Upper lobe of left lung (tissue), 6 donors: Measurements from ENCODE around the gene GTF2A1L. TPM values are rescaled to one million over a fixed set of nuclear protein-coding genes. Genes with fewer than 3 reads are reported as not detected.
"Not testable (repeated sequence)": the region's sequence is repeated elsewhere in the genome, so short reads cannot be mapped to it uniquely, and the experiment has no call there.

Experiments
- ATAC-seq, 2 donors: fragments of 200-7000 bp; cut with Tn5 transposase; one replicate each; pipeline ENCODE4 v1.9.1; 2022; ENCODE audit warnings: mild to moderate bottlenecking in 2 of 2, moderate library complexity in 2 of 2; ENCODE audit not compliant: low FRiP score in 2 of 2
- DNase-seq, 2 donors: peaks; one replicate each; pipeline ENCODE4 v3.0.0-alpha.2; 2019 to 2020
- H3K27ac ChIP-seq, 4 donors: fragments of 200-600 bp; sonication (generic); one replicate each; pipeline ENCODE4 v1.5.1; 2016 to 2019
- H3K27me3 ChIP-seq, 4 donors: fragments of 200-600 bp; sonication (generic); one replicate each; pipeline ENCODE4 v1.5.1; 2017 to 2019
- H3K36me3 ChIP-seq, 4 donors: fragments of 200-600 bp; sonication (generic); one replicate each; pipeline ENCODE4 v1.5.1; 2016 to 2019
- H3K4me1 ChIP-seq, 4 donors: fragments of 200-600 bp; sonication (generic); one replicate each; pipeline ENCODE4 v1.5.1; 2018 to 2019
- H3K4me3 ChIP-seq, 4 donors: fragments of 200-600 bp; sonication (generic); one replicate each; pipeline ENCODE4 v1.5.1; 2017 to 2019; ENCODE audit warnings: mild to moderate bottlenecking in 2 of 4, moderate library complexity in 1 of 4
- H3K9me3 ChIP-seq, 4 donors: fragments of 200-600 bp; sonication (generic); one replicate each; pipeline ENCODE4 v1.5.1; 2018 to 2019
- EP300 ChIP-seq, 4 donors: sonication (generic); formaldehyde crosslinking; IDR thresholded peaks; one replicate each; pipeline ENCODE4 v1.5.1; 2017; ENCODE audit warnings: antibody characterized with exemption in 4 of 4, control low read depth in 2 of 4
- POLR2A ChIP-seq, 4 donors: fragments of 450-650 bp; IDR thresholded peaks; one replicate each; pipeline ENCODE4 v1.5.1; 2016 to 2017; ENCODE audit warnings: antibody characterized with exemption in 4 of 4, mild to moderate bottlenecking in 2 of 4
- POLR2AphosphoS5 ChIP-seq, 2 donors: sonication (generic); formaldehyde crosslinking; IDR thresholded peaks; one replicate each; pipeline ENCODE4 v1.5.1; 2017; ENCODE audit warnings: antibody characterized with exemption in 2 of 2
- WGBS, 2 donors: methylation state at CpG; one replicate each; pipeline ENCODE4 v1.1.5; 2017 to 2018; 5-methylcytosine and 5-hydroxymethylcytosine counted together
- total RNA-seq, 6 donors: library from RNA; depleted of rRNA in 4 of 6; stranded (reverse); fragments of >200 nt in 4 of 6; gene quantifications; one replicate each; pipeline versions ENCODE4 v1.1.0 to v1.2.1, GENCODE V29; 2016 to 2021
- TF ChIP-seq, protein P1 (sequence below), 6 experiments: fragments of 450-650 bp in 4 of 6; fragments of 200-600 bp in 2 of 6; sonication (generic) in 2 of 6; IDR thresholded peaks; one replicate each; pipeline ENCODE4 v1.5.1; 2016 to 2019; ENCODE audit warnings: antibody characterized with exemption in 6 of 6
- donor health status: DM: no; HTN: no; CAD: no; lungs with moderate emphysema.
- donor health status: DM: no; HTN: yes; CAD: no; lungs with severe emphysema.

The GTF2A1L gene
- total RNA-seq, 6 donors from 2014 or later, result 0.61 to 1.1 (median 0.89) TPM; not detected in 3

DNA sequence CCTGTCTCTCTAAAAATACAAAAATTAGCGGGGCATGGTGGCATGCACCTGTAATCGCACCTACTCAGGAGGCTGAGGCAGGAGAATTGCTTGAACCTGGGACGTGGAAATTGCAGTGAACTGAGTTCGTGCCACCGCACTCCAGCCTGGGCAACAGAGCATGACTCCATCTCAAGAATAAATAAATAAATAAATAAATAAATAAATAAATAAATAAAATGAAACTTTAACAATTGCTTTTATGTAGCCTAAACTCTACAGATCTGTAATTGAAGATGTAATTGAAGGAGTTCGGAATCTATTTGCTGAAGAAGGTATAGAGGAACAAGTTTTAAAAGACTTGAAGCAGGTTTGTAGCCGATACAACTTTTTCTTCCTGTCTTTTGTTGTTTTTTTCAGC lies 2.9 kb downstream of the GTF2A1L start:
- Histone ChIP-seq H3K4me1 (no peaks in the 10 kb centered on the region), H3K27ac (no peak overlapping the region), H3K9me3 (no peaks in the 10 kb centered on the region), H3K36me3 (no peaks in the 10 kb centered on the region), H3K4me3 (no peak overlapping the region), H3K27me3 (no peaks in the 10 kb centered on the region)
- ATAC-seq (no peak), DNase-seq (no peak)
- TF ChIP-seq, protein P1, sequence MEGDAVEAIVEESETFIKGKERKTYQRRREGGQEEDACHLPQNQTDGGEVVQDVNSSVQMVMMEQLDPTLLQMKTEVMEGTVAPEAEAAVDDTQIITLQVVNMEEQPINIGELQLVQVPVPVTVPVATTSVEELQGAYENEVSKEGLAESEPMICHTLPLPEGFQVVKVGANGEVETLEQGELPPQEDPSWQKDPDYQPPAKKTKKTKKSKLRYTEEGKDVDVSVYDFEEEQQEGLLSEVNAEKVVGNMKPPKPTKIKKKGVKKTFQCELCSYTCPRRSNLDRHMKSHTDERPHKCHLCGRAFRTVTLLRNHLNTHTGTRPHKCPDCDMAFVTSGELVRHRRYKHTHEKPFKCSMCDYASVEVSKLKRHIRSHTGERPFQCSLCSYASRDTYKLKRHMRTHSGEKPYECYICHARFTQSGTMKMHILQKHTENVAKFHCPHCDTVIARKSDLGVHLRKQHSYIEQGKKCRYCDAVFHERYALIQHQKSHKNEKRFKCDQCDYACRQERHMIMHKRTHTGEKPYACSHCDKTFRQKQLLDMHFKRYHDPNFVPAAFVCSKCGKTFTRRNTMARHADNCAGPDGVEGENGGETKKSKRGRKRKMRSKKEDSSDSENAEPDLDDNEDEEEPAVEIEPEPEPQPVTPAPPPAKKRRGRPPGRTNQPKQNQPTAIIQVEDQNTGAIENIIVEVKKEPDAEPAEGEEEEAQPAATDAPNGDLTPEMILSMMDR (IDR thresholded peaks at IDR 0.05), result no peak
- TF ChIP-seq POLR2A (IDR thresholded peaks at IDR 0.05) (no peak), EP300 (IDR thresholded peaks at IDR 0.05) (no peak), POLR2AphosphoS5 (IDR thresholded peaks at IDR 0.05) (no peak)
- WGBS, 2 donors, result 92 to 96% methylated on average over 7 of the region's 7 CpGs

GRCh38 chr2:48622691-48623090 lies 5.0 kb downstream of the GTF2A1L start:
- H3K4me3 ChIP-seq, H3K27ac ChIP-seq, H3K4me1 ChIP-seq, H3K36me3 ChIP-seq, H3K9me3 ChIP-seq, DNase-seq, ATAC-seq, H3K27me3 ChIP-seq: not testable (repeated sequence)
- WGBS, 2 donors, result 87 to 92% methylated on average over 5 of the region's 5 CpGs

- DNase-seq, result no peak
- no peaks in the 10 kb centered on the region for H3K27me3 ChIP-seq
- H3K36me3 ChIP-seq, result no peaks in the 10 kb centered on the region
- H3K9me3 ChIP-seq, result peaks cover 0 to 6% (median 4%) of the 10 kb centered on the region in 4 donors
- no peak overlapping the region for H3K27ac ChIP-seq
- H3K4me3 ChIP-seq, result no peak overlapping the region
- H3K4me1 ChIP-seq, result no peaks in the 10 kb centered on the region
- TF ChIP-seq, protein P1 (IDR thresholded peaks at IDR 0.05), result no peak
- no peak for TF ChIP-seq EP300 (IDR thresholded peaks at IDR 0.05)
- TF ChIP-seq POLR2AphosphoS5 (IDR thresholded peaks at IDR 0.05), result no peak
- no peak for TF ChIP-seq POLR2A (IDR thresholded peaks at IDR 0.05)
- ATAC-seq, result no peak
- WGBS, 2 donors, result 80 to 93% methylated on average over 2 of the region's 2 CpGs
Observed at GRCh38 chr2:48624696-48625095, 7.0 kb downstream of the GTF2A1L start.

DNA sequence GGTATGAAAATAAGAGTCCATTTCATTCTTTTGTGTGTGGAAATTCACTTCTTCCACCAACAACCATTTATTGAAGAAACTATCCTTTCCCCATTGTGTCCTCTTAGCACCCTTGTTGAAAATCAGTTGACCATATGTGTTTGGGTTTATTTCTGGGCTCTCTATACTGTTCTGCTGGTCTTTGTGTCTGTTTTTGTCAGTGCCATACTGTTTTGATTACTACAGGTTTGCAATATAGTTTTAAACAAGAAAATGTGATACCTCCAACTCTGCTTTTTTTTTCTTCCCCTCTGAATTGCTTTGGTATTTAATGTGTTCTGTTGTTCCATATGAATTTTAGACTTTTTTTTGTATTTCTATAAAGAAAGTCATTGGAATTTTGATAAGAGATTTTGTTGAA lies 8.4 kb downstream of the GTF2A1L start:
- H3K27ac ChIP-seq, result no peak overlapping the region
- no peak for DNase-seq
- no peak for TF ChIP-seq POLR2AphosphoS5 (IDR thresholded peaks at IDR 0.05)
- TF ChIP-seq, protein P1 (IDR thresholded peaks at IDR 0.05), result no peak
- no peak for TF ChIP-seq EP300 (IDR thresholded peaks at IDR 0.05)
- no peak for TF ChIP-seq POLR2A (IDR thresholded peaks at IDR 0.05)
- no peaks in the 10 kb centered on the region for H3K27me3 ChIP-seq
- ATAC-seq, result no peak
- H3K4me1 ChIP-seq, result no peaks in the 10 kb centered on the region
- H3K36me3 ChIP-seq, result no peaks in the 10 kb centered on the region
- H3K9me3 ChIP-seq, result peaks cover 0 to 6% (median 4%) of the 10 kb centered on the region in 4 donors
- no peak overlapping the region for H3K4me3 ChIP-seq

GRCh38 chr2:48633143-48633542 lies 15.5 kb downstream of the GTF2A1L start:
- Histone ChIP-seq H3K27ac (no peak overlapping the region), H3K9me3 (peaks cover 0 to 5% (median 0%) of the 10 kb centered on the region in 4 donors), H3K4me3 (no peak overlapping the region), H3K27me3 (no peaks in the 10 kb centered on the region), H3K36me3 (no peaks in the 10 kb centered on the region), H3K4me1 (no peaks in the 10 kb centered on the region)
- TF ChIP-seq POLR2AphosphoS5 (IDR thresholded peaks at IDR 0.05), result no peak
- TF ChIP-seq, protein P1 (IDR thresholded peaks at IDR 0.05), result no peak
- no peak for TF ChIP-seq POLR2A (IDR thresholded peaks at IDR 0.05)
- no peak for TF ChIP-seq EP300 (IDR thresholded peaks at IDR 0.05)
- 55 to 76% methylated on average over 5 of the region's 5 CpGs for WGBS, 2 donors
- ATAC-seq (no peak), DNase-seq (no peak)
